ENCODE data around the gene ACACA.
"Not testable (repeated sequence)": the region's sequence is repeated elsewhere in the genome, so short reads cannot be mapped to it uniquely, and the experiment has no call there.

The ACACA gene

GRCh38 chr17:37406635-37407461, at the start of gene ACACA, which contains the start of gene TADA2A:
TSS of gene ACACA (minus strand) at chr17:37406836. CDS start at chr17:37406299, 537 bp downstream.
TSS of gene TADA2A (plus strand) at chr17:37406886. CDS start at chr17:37411366, 4,480 bp downstream.
- DNase-seq, result peak; percentile 89 to 91
- TF ChIP-seq GATA1 (IDR thresholded peaks at IDR 0.05; ENCODE audit: low read depth, low read length), result no peak
- peak; percentile 82 for TF ChIP-seq POLR2A (IDR thresholded peaks at IDR 0.05; ENCODE audit: low read length)

- no peak for DNase-seq
These were observed 43.5 kb upstream of the ACACA start for GRCh38 chr17:37450112-37450511.

GRCh38 chr17:37447641-37448040, 41.0 kb upstream of the ACACA start:
- no peak for DNase-seq
- no peak for TF ChIP-seq GATA1 (IDR thresholded peaks at IDR 0.05; ENCODE audit: low read depth, low read length)
- no peak for TF ChIP-seq POLR2A (IDR thresholded peaks at IDR 0.05; ENCODE audit: low read length)

More at GRCh38 chr17:37450112-37450511, 43.5 kb upstream of the ACACA start:
- TF ChIP-seq GATA1 (IDR thresholded peaks at IDR 0.05; ENCODE audit: low read depth, low read length) (no peak), POLR2A (IDR thresholded peaks at IDR 0.05; ENCODE audit: low read length) (no peak)

- TF ChIP-seq POLR2A (IDR thresholded peaks at IDR 0.05; ENCODE audit: low read length), result no peak
- no peak for TF ChIP-seq GATA1 (IDR thresholded peaks at IDR 0.05; ENCODE audit: low read depth, low read length)
- no peak for DNase-seq
These were observed 39.4 kb upstream of the ACACA start for GRCh38 chr17:37446027-37446426.

DNA sequence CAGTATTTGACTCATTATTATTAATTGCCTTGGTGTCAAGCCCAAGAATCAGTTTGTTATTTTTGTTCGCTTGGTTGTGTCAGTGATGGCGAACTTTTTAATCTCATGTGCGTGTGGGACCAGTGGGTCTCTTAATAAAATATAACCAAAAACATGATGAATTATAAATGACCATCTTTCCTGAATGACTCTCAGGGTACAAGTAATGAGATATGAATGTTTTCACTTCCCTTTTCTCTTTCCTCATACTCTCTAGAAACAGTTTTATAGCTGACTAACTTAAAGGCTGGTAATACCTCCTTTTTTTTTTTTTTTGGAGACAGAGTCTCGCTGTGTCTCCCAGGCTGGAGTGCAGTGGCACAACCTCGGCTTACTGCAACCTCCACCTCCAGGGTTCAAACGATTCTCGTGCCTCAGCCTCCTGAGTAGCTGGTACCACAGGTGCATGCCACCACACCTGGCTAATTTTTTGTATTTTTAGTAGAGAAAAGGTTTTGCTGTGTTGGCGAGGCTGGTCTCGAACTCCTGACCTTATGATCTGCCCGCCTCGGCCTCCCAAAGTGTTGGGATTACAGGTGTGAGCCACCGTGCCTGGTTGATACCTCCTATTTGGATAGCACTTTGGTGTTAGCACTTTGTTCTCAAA, 34.9 kb upstream of the ACACA start:
- DNase-seq, result not testable (repeated sequence)

- peak; percentile 8 to 21 for DNase-seq
- no peak for TF ChIP-seq GATA1 (IDR thresholded peaks at IDR 0.05; ENCODE audit: low read depth, low read length)
- no peak for TF ChIP-seq POLR2A (IDR thresholded peaks at IDR 0.05; ENCODE audit: low read length)
These were observed 33.8 kb upstream of the ACACA start for GRCh38 chr17:37440424-37440823.

GRCh38 chr17:37438141-37438540, 31.5 kb upstream of the ACACA start:
- no peak for TF ChIP-seq POLR2A (IDR thresholded peaks at IDR 0.05; ENCODE audit: low read length)
- TF ChIP-seq GATA1 (IDR thresholded peaks at IDR 0.05; ENCODE audit: low read depth, low read length), result no peak
- peak in 1 of 2 experiments; percentile 9 for DNase-seq

DNA sequence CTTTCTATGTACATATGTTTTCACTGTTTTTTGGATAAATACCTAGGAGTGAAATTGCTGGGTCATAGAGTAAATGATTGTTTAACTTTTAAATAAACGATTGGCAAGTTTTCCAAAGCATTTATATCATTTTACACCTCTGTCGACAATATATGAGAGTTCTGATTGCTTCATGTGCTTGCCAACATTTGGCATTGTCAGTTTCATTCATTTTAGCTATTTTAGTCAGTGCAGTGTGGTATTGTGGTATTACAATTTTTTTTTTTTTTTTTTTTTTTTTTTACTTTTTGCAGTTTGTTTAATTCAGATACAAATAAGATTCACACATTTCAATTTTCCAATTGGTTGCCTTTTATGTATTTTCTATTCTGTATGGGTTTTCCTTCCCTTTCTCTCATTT, 26.0 kb upstream of the ACACA start:
- TF ChIP-seq POLR2A (IDR thresholded peaks at IDR 0.05; ENCODE audit: low read length) (no peak), GATA1 (IDR thresholded peaks at IDR 0.05; ENCODE audit: low read depth, low read length) (no peak)
- no peak for DNase-seq

DNA sequence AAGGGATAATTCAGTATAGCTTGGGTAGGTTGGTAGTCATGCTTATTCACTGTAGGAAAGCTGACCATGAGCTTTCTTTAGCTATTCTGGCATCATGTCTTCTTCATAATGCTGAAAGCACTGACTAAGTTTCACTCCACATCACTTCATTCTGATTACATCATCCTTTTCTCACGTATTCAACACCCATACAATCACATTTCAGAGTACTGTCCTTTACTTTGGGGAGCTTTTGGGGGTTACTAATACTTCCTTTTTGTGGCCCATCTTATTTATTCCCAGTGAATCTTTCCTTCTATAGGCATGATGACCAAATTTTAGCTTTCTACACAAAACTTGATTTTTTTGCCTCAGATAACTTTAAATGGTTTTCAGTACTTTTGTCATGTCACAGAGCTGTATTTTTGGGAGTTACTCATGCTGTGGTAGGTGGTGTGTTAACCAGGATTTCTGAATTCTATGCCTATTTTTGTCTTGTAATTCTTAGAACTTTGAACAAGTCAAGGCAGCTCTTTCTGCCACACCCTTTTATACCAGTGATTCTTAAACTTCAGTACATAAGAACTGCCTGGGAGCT, 23.5 kb upstream of the ACACA start:
- TF ChIP-seq POLR2A (IDR thresholded peaks at IDR 0.05; ENCODE audit: low read length) (no peak), GATA1 (IDR thresholded peaks at IDR 0.05; ENCODE audit: low read depth, low read length) (no peak)
- DNase-seq, result peak in 1 of 2 experiments; percentile 48

DNA sequence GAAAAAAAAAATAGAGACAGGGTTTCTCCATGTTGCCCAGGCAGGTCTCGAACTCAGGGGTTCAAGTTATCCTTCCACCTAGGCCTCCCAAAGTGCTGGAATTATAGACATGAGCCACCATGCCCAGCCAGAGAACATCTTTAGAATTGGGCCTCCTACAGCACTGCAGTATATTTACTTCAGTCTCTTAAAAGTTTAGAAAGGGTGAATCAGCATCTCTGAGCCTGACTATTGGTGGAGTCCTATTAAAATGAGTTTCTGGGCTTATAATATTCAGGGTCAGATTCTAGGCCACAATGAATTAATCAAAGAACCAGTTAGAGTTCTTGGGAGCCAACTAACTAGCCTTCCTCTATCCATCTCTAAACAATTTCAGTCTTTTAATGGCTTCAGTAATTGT, 22.8 kb upstream of the ACACA start:
- no peak for DNase-seq
- TF ChIP-seq POLR2A (IDR thresholded peaks at IDR 0.05; ENCODE audit: low read length), result no peak
- no peak for TF ChIP-seq GATA1 (IDR thresholded peaks at IDR 0.05; ENCODE audit: low read depth, low read length)

DNA sequence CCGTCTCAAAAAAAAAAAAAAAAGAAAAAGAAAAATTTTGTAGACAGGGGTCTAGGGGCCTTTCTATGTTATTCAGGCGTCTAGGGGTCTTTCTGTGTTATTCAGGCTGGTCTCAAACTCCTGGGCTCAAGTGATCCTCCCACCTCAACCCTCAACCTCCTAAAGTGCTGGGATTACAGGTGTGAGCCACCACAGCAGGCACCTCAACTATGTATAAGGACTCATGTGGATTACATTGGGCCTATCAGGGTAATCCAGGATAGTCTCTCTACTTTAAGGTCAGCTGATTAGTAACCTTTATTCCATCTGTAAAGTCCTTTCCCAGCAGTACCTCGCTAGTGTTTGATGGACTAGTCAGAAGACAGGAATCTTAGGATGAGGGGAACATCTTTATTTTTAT, 22.4 kb upstream of the ACACA start:
- no peak for DNase-seq
- TF ChIP-seq POLR2A (IDR thresholded peaks at IDR 0.05; ENCODE audit: low read length) (no peak), GATA1 (IDR thresholded peaks at IDR 0.05; ENCODE audit: low read depth, low read length) (no peak)

DNA sequence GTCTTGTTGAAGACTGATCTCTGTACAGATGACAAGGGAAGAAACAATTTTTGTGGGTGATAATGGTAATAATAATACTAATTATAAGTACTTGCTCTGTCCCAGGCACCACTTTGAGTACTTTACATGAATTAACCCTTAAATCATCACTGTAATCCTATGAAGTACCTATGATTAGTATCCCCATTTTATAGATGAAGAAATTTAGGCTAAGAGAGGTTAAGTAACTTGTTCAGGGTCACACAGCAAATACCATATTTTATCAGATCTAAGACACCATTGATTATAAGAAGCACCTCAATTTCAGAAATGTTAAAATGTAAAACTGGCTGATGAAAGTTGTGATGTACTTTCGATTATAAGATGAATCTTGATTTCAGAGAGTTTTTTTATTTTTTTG, 18.6 kb upstream of the ACACA start:
- TF ChIP-seq POLR2A (IDR thresholded peaks at IDR 0.05; ENCODE audit: low read length) (no peak), GATA1 (IDR thresholded peaks at IDR 0.05; ENCODE audit: low read depth, low read length) (no peak)
- no peak for DNase-seq

DNA sequence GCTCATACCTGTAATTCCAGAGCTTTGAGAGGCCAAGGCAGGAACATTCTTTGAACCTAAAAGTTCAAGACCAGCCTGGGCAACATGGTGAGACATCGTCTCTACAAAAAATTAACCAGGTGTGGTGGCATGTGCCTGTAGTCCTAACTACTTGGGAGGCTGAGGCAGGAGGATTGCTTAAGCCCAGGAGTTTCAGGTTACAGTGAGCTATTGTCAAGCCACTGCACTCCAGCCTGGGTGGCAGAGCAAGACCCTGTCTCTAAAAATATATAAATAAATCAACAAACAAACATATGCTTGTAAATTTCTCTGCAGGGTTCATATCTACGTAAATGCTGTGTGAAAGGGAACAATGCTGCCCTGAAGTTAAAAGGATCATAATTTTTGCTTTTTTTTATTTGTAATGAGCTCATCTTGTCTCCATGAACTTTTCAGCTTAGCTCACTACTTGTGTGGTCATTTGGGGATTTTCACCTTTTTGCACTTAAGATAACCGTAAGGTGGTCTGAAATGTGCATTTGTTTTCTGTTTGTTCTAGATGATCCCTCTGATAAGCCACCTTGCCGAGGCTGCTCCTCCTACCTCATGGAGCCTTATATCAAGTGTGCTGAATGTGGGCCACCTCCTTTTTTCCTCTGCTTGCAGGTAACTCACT, 16.5 kb upstream of the ACACA start:
- no peak for TF ChIP-seq GATA1 (IDR thresholded peaks at IDR 0.05; ENCODE audit: low read depth, low read length)
- no peak for TF ChIP-seq POLR2A (IDR thresholded peaks at IDR 0.05; ENCODE audit: low read length)
- DNase-seq, result no peak

DNA sequence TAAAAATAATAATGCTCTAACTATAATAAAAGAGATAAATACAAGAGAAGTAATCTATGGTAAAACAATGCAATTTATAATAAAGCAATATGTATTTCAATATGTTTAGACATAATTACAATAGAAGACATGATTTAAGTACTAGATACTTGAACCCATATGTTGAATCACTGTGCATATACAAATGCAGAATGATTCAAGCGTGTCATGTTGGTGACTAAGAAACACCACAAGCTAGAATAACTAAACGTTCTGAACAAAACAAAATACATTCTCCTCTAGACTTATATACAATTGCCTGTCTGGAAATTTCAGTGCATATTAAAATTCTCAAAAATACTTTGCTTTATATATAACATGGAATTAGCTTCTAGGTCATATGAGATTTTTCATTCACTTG, 11.2 kb upstream of the ACACA start:
- no peak for DNase-seq
- TF ChIP-seq POLR2A (IDR thresholded peaks at IDR 0.05; ENCODE audit: low read length) (no peak), GATA1 (IDR thresholded peaks at IDR 0.05; ENCODE audit: low read depth, low read length) (no peak)
